Activated CD4-positive, alpha-beta T cell treated with anti-CD3 and anti-CD28 coated beads, Interleukin-2, amount 50 U/mL, for 48 hours (primary cell): Measurements from ENCODE around the gene BID.
A peak's percentile ranks its signal among the peaks of the same experiment; 100 is the strongest.

Source experiments
- DNase-seq, 2 experiments: peaks; one replicate each; pipeline ENCODE4 v3.0.0-alpha.2; 2020

BID gene

GRCh38 chr22:17732251-17732854 is 41.9 kb downstream of the BID start:
- no peak for DNase-seq

- no peak for DNase-seq
Observed at GRCh38 chr22:17729561-17729960, 44.7 kb downstream of the BID start.

GRCh38 chr22:17728786-17729185 is 45.5 kb downstream of the BID start:
- DNase-seq: no peak

GRCh38 chr22:17726928-17727897 is 47.1 kb downstream of the BID start:
- no peak for DNase-seq

GRCh38 chr22:17726006-17726927 is 48.0 kb downstream of the BID start:
- no peak for DNase-seq

GRCh38 chr22:17725500-17725796 is 48.8 kb downstream of the BID start:
- no peak for DNase-seq

- DNase-seq: no peak
Observed at GRCh38 chr22:17724678-17725499, 49.4 kb downstream of the BID start.

- no peak for DNase-seq
Observed at GRCh38 chr22:17724241-17724640, 50.0 kb downstream of the BID start.

- DNase-seq: no peak
Observed at GRCh38 chr22:17719911-17720310, 54.4 kb downstream of the BID start.

GRCh38 chr22:17717708-17718107 is 56.6 kb downstream of the BID start:
- DNase-seq: no peak

GRCh38 chr22:17716529-17716928 is 57.7 kb downstream of the BID start:
- DNase-seq: no peak

GRCh38 chr22:17712441-17712840 is 61.8 kb downstream of the BID start:
- no peak for DNase-seq

- no peak for DNase-seq
Observed at GRCh38 chr22:17710023-17710422, 64.2 kb downstream of the BID start.

GRCh38 chr22:17707526-17707925 is 66.7 kb downstream of the BID start:
- no peak for DNase-seq

GRCh38 chr22:17706947-17707346 is 67.3 kb downstream of the BID start:
- no peak for DNase-seq

GRCh38 chr22:17705951-17706900 is 68.0 kb downstream of the BID start:
- DNase-seq: peak; percentile 30 to 56

GRCh38 chr22:17705546-17705945 is 68.7 kb downstream of the BID start:
- no peak for DNase-seq

GRCh38 chr22:17703811-17704210 is 70.5 kb downstream of the BID start:
- no peak for DNase-seq

GRCh38 chr22:17700778-17701177 is 73.5 kb downstream of the BID start:
- DNase-seq: no peak

- DNase-seq: no peak
Observed at GRCh38 chr22:17699696-17700340, 74.5 kb downstream of the BID start.

GRCh38 chr22:17698948-17699347 is 75.3 kb downstream of the BID start:
- no peak for DNase-seq
